HG02852 (cell line): ENCODE results near the gene PACS1.

Experiments
- ATAC-seq: cut with Tn5 transposase; IDR thresholded peaks from one replicate; pipeline ENCODE4 v1.9.1; 2021; ENCODE audit warnings: mild to moderate bottlenecking, moderate library complexity; ENCODE audit not compliant: unreplicated experiment

Gene PACS1

DNA sequence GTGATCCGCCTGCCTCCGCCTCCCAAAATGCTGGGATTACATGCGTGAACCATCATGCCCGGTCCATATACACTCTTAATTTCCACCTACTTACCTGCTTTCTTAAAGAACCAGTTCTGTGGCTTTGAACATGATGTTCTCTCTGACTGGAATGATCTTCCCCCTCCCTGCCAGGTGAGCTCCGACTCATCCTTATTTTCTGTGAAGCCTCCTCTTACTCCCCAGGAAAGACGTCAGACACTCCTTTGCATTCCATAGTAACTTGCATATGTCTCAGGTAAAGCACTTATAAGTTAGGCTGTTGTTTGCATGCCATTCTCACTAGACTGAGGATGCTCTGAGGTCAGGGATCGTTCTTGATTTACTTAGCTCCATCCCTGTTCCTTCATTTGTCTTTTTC, 106.6 kb downstream of the PACS1 start:
- no peak for ATAC-seq

DNA sequence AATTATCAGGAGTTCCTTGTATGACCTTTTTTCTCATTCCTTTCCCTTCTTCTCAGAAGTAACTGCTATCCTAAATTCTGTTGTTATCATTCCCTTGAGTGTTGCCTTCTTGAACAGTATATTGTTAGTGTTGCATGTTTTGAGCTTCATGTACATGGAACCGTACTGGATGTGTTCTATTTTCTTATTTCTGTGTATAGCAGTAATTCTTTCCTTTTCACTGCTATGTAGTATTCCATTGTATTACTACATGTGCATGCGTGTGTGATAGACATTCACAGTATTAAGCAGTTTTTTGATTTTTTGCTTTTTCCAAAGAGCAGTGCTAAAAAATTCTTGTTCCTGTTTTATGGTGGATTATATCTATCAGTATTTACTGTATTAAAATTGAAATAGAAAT, 108.1 kb downstream of the PACS1 start:
- no peak for ATAC-seq

DNA sequence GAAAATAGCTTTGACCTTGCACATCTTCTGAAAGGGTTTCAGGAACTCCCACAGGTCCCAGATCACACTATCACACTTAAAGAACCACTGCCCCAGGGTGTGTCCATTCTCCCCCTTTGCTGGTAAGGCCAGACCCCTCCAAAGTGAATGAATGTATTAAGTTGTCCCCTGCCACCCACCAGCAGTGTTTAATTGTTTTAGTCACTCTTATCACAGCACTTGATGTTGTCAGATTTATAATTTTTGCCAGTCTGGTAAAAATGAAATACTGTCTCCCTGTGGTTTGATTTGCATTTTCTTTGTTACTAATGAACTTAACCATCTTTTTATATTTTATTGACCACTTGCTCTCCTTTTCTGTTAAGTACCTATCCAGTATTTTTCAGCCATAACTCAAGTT, 108.8 kb downstream of the PACS1 start:
- no peak for ATAC-seq

DNA sequence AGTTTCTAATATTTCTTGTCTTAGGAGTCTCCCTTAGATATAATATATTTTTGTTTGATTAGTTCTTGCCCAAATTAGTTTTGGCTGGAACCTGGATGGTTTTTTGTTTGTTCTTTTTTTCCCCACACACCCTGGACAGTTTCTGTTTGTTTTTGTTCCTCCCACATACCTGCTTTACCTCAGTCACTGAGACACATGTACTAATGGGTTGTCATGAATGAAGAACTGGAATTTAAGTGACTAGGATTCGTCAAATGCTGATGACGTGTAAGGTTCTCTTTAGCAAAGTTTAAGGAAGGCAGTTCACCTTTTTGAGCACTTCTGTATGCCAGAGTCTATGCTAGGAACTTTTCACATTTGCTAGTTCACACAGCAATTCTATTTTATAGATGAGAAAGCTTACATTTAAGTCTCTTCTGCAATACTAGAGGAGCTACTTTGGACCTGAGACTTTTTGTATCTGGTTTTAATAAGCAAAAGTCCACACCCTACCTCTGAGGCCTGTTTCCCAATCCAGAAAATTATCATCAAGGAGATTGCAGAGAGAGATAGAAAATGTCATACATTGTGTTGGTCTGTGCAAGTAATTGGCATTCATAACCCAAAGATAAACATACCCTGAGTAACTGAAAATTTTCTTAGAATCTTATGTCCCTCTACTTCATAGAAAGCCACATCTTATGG, 111.7 kb downstream of the PACS1 start:
- no peak for ATAC-seq

DNA sequence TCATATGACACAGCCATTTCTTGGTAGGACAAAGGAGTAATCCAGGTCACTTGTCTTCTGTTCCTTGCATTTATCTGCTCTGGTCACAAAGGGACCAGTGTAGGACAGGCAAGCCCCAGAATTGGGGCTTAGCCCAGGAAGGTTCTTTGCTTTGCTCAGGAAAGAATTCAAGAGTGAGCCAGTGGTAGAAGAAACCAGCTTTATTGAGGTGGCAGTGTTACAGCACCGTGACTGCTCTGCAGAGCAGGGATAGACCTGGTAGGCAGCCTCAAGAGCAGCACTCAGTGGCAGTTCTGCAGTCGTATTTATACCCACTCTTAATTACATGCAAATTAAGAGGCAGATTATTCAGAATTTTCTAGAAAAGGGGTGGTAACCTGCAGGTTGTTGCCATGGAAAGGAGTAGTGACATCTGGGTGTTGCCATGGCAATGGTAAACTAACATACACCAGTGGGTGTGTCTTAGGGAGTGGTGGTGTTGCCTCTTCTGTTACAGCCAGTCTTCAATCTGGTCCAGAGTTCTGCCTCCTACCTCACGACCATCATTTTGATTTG, 113.5 kb downstream of the PACS1 start:
- no peak for ATAC-seq

DNA sequence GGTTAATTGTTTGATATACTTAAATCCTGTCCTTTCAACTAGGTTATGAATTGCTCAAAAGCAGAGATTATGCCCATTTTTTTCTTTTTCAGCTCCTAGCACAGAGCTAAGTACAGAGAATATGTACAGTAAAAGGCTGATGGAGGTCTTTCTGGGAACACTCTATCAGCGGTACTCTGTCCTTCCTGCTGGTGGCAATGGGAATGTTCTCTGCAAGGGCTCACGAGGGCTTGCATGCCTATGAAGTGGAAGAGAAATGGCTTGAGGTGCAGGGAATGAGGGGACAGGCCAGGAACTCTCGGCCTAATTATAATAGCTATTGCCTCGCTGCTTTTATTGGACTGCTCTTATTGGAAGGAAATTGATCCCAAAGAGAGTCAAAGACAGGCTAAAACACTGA, 114.7 kb downstream of the PACS1 start:
- ATAC-seq: no peak

DNA sequence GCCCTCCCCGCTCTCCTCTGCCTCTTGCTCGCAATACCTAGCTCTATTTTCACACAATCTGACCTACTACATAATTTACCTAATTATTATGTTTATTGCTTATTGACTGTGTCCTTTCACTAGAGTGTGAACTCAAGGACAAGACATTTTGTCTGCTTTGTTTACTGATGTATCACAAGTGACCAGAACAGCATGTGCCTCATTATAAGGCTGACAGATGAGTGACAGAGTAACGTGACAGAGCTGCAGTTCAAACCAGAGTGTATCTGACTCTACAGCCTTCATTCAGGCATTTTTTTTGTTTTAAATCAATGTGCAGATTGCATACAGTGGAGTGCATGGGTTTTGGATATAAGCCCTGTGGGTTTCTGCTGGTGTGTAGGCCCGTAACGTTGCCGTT, 116.4 kb downstream of the PACS1 start:
- no peak for ATAC-seq

DNA sequence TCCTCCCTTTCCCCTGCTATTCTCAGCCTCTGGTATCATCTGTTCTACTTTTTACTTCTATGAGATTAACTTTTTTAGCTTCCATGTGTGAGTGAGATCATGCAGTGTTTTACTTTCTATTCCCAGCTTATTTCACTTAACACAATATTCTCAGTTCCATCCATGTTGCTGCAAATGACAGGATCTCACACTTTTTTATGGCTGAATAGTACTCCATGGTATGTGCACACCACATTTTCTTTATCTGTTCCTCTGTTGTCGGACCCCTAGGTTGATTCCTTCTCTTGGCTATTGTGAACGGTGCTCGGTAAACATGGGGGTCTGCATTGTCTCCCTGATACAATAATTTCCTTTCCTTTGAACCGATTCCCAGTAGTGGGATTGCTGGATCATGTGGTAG, 117.4 kb downstream of the PACS1 start:
- no peak for ATAC-seq

DNA sequence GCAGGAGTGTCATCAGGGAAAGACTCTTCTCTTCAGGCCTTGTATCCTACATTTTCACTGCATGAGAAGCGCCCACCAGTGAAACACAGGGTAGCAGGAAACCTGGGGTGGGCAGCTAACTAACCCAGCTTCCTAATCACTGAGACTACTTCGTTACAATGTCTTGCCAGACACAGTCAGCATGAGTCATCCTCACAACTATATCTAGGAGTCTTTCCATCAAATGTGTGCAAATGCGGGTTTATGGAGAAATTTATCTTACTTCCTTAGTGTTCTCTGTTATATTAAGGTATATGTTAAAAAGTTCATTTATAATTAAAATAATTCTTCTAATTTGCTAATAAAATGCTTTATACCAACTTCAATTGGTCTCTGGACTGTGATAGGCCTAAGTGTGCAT, 118.5 kb downstream of the PACS1 start:
- ATAC-seq: no peak

DNA sequence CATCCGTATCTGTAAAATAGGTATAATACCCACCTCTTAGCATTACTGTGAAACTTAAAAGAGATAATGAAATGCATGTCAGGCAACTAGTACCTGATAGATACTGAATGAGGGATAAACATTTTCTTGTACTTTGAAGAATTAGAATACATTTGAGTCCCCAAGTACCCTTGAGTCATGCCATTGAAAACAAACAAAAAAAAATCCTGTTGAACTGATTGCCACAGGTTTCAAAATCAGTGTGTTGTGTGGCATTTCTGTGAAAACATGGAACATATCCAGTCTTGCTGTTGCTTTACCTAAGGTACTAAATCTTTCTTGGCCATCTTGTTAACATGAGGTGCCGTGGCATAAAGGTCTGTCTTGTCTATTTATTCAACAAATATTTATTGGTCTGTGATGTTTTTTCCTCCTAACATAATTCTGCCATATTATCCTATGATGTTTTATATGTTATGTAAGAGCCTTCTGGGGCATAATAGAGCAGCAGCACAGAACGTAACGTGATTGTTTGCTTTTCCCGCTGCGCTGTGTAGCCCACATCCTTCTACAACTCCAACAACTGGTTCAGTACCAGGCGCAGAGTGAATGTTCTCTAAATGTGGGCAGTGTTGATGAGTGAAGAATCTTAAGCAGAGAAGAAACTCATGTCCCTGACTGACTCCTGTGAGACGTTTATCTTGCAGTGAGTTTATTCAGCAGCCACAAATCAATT, 119.1 kb downstream of the PACS1 start:
- no peak for ATAC-seq

DNA sequence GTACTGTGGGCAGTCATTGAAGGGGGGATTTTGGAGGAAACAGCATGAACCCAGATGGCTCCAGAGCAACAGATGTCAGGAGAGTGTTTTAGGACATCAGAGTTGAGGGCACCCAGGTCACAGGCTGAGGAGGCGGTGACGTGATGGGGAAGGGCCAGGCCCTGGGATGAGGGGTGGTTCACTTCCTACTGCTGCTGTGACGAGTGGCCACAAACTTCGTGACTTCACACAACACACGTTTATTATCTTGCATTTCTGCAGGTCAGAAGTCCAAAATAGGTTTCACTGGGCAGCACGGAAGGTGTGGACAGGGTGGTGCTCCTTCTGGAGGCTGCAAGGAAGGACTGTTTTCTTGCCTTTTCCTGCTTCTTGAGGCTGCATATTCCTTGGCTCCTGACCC, 120.7 kb downstream of the PACS1 start:
- no peak for ATAC-seq

DNA sequence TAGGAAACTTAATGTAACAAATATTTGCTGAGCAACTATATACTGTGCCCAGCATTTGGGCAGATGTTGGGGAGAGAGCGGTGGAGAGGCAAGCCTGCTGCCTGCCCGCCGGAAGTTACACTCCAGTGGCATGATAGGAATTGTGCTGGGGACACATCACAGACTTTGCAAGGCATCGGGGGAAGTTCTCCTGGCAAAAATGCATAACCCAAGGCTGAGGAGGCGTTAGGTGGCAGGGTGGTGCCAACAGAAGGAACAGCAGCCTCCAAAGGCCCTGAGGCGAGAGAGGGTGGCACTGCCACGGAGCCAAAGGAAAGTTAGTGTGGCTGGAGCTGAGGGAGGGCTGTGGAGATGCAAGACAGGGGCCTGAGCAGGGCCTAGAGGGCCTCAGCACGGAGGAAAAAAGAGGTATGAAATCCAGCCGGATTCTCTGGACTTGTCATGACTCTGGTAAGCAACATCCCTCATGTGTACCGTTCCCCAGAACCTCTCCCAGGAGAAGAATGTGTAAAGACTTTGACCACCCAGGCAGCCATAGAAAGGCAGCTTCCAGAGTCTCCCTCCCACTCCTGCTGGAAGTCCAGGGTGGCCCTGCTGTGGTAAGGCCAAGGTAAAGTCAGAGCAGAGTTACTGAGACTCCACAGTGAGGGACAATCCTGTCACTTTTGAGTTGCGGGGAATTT, 122.2 kb downstream of the PACS1 start:
- ATAC-seq: no peak

DNA sequence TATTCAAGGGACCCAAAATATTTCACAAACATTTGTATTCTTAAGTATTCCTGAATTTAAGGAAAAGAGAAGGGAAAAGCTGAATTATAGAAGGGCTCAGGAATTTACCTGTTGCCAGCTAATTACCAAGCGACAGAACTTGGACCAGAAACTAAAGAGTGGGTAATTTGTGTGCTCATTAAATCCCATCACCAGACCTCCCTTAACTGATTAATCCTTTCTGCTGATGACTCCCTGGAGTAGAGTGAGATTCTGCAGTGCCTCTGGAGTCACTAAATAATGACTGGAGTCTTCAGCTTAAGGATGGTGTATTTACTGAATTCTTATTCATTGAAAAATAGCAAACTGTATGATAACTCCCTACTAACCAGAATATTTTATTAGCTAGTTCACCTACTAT, 124.3 kb downstream of the PACS1 start:
- no peak for ATAC-seq

DNA sequence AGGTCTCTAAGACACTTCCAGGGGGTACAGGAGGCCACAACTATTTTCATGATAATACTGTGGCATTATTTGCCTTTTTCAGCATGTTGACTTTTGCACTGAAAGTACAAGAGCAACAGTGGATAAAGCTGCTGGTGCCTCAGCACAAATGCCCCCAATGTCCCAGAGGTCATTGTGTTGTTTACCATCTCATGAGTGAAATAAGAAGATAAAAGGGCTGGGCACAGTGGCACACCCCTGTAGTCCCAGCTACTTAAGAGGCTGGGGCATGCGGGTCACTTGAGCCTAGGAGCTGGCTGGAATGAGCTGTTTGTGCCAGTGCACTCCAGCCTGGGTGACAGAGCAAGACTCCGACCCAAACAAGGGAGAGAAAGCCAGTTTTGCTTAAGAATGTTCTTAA, 125.8 kb downstream of the PACS1 start:
- ATAC-seq: no peak

DNA sequence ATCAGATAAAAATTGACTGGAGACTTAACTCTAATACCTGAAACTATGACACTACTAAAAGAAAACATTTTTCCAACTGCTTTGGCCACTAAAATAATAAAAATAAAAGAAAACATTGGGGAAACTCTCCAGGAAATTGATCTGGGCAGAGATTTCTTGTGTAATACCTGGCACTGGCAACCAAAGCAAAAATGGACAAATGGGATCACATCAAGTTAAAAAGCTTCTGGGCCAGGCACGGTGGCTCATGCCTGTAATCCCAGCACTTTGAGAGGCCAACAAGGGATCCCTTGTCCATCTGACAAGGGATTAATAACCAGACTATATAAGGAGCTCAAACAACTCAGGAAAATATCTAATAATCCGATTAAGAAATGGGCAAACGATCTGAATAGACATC, 133.8 kb downstream of the PACS1 start:
- no peak for ATAC-seq

DNA sequence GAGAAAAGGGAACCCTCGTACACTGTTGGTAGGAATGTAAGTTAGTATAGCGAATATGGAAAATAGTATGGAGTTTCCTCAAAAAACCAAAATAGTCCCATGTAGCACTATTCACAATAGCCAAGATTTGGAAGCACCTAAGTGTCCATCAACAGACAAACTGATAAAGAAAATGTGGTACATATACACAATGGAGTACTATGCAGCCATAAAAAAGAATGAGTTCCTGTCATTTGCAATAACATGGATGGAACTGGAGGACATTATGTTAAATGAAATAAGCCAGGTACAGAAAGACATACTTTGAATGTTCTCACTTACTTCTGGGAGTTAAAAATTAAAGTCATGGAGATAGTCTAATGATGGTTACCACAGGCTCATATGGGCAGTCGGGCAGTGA, 134.3 kb downstream of the PACS1 start:
- ATAC-seq: no peak

DNA sequence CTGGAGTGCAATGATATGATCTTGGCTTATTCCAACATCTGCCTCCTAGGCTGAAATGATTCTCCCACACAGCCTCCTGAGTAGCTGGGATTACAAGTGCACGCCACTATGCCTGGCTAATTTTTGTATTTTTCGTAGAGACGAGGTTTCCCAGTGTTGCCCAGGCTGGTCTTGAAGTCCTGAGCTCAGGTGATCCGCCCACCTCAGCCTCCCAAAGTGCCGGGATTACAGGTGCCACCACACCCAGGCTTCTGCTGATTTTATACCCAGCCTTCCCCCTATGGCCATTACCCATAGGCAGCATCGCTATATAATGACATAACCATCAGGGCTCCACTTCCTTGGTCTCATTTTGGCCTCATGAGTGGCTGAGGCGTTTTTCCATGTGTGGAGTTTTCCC, 137.7 kb downstream of the PACS1 start:
- ATAC-seq: no peak

DNA sequence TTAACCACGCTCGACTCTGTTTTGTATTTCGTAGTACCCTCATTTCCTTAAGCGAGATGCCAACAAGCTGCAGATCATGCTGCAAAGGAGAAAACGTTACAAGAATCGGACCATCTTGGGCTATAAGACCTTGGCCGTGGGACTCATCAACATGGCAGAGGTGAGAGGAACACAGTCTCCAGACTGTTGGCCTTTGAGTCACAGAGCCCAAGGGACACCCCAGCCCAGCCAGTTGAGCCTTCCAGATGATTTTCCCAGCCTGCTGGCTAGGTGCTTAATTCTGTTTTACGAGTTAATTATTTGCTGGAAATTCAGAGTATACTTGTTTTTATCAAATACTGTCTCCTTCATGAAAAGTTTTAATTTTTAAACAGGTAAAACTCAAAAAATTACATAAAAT, 141.0 kb downstream of the PACS1 start:
- no peak for ATAC-seq

DNA sequence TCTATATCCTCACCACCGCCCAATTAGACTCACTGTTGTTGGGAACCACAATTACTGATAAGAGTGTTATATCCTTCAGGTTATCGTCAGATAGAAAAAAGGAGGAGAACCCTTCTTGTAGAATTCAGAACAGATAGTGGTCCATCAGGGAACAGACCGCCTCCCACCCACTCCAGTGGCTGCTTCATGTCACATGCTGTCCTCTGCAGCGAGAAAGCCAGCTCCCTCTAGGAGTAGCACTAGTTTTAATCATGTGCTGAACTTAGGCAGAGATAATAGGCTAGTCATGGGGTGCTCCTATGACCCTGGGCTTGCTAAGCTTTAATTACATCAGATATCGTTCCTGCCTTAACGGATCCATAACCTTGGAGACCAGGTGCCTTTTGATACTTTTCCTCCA, 146.8 kb downstream of the PACS1 start:
- no peak for ATAC-seq

DNA sequence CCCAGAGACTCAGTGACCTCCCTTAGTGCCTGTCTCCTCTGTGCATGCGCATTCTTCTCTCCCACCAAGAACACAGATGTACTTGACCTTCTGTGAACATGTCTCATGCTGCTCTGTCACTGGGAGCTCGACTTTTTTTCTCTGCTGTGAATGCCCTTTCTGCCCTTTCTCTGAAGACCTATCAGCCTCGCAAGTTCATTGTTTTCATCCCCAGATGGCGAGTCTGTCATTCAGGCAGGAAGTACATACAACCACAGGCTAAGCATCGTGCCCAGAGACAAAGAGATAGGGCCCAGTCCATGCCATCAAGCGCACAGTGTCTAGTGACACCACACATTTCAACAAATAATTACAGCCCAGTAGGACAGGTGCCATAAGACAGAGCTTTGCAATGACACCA, 148.0 kb downstream of the PACS1 start:
- ATAC-seq: no peak

DNA sequence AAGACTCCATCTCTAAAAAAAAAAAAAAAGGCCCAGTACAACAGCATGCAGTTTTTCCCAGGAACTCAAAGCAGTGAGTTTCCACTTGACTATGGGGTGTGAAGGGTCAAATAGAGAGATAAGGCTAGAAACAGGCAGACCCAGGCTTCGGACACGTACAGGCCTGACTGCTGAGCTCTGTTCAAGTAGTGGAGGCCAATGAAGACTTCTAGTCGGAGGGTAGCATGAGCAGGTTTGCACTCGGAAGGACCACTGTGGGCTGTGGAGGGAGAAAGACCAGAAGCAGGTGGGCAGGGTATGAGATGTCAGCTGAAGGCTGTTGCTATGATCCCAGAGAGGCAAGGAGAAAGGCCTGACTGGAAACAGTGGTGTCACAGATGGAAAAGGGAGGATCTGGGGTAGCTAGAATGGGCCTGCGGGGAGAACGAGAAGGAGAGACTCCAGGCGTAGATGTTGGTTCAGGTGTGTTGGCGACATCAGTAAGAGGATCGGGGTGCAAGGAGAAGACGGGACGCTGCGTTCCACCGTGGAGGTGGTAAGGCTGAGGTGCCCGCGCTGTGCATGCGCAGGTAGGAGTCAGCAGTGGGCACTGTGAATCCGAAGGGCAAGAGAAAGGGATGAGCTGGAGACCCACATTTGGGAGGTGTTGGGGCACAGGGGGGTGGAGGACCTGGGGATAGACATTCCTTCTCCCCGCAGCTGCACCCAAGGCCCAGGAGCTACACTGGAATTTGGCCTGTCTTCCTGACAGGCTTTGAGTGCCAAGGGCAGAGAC, 149.0 kb downstream of the PACS1 start:
- ATAC-seq: no peak
